C4-2B (cell line): ENCODE measurements around the gene HLA-DRB1.

Experiments
- CTCF ChIP-seq: fragments of 450-650 bp; conservative IDR thresholded peaks from 2 replicates; pipeline ENCODE4 v1.5.1; 2017; ENCODE audit warnings: mild to moderate bottlenecking
- ZFX ChIP-seq: fragments of 450-650 bp; IDR thresholded peaks from 2 replicates; pipeline ENCODE4 v1.6.1; 2017

GRCh38 chr6:32604434-32604877 lies 14.8 kb upstream of the HLA-DRB1 start:
- TF ChIP-seq CTCF (no peak), ZFX (no peak)
